Measurements from ENCODE around the gene UCHL3.

DNA sequence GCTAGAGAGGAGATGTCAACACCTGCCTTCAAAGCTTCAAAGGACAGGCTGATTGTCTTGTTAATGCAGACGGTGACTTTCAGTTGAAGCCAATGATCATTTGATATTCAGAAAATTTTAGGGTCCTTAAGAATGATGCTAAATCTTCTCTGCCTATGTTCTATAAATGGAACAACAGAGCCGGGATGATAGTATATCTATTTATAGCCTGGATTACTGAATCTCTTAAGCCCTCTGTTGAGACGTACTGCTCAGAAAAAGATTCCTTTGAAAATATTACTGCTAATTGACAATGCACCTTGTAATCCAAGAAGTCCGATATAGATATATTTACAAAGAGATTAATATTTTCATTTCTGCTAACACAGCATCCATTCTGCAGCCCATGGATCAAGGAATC, 50.8 kb downstream of the UCHL3 start:
- TF ChIP-seq, protein P1, sequence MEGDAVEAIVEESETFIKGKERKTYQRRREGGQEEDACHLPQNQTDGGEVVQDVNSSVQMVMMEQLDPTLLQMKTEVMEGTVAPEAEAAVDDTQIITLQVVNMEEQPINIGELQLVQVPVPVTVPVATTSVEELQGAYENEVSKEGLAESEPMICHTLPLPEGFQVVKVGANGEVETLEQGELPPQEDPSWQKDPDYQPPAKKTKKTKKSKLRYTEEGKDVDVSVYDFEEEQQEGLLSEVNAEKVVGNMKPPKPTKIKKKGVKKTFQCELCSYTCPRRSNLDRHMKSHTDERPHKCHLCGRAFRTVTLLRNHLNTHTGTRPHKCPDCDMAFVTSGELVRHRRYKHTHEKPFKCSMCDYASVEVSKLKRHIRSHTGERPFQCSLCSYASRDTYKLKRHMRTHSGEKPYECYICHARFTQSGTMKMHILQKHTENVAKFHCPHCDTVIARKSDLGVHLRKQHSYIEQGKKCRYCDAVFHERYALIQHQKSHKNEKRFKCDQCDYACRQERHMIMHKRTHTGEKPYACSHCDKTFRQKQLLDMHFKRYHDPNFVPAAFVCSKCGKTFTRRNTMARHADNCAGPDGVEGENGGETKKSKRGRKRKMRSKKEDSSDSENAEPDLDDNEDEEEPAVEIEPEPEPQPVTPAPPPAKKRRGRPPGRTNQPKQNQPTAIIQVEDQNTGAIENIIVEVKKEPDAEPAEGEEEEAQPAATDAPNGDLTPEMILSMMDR (conservative IDR thresholded peaks at IDR 0.05; ENCODE audit: low read length): no peak
- TF ChIP-seq EZH2phosphoT487 (IDR thresholded peaks at IDR 0.05; ENCODE audit: borderline replicate concordance): no peak

All from Loucy (cell line).